ENCODE data around the gene SCYL2.
A peak's percentile ranks its signal among the peaks of the same experiment; 100 is the strongest.

GRCh38 chr12:100239589-100239988 lies 27.4 kb upstream of the SCYL2 start:
- TF ChIP-seq CTCF (IDR thresholded peaks at IDR 0.05) = no peak
- no peak for TF ChIP-seq HMGXB4 (CRISPR knock-in tag; IDR thresholded peaks at IDR 0.05)
- no peak for TF ChIP-seq E2F1 (CRISPR knock-in tag; IDR thresholded peaks at IDR 0.05)
- TF ChIP-seq MLX (CRISPR knock-in tag; IDR thresholded peaks at IDR 0.05) = no peak
- TF ChIP-seq ZNF121 (CRISPR knock-in tag; IDR thresholded peaks at IDR 0.05) = peak; percentile 92
- TF ChIP-seq SOX15 (CRISPR knock-in tag; IDR thresholded peaks at IDR 0.05) = no peak
- TF ChIP-seq ESRRA (CRISPR knock-in tag; IDR thresholded peaks at IDR 0.05; ENCODE audit: borderline replicate concordance) = no peak
- no peak for TF ChIP-seq NR2C2 (CRISPR knock-in tag; IDR thresholded peaks at IDR 0.05)
- no peak for TF ChIP-seq MYBL2 (CRISPR knock-in tag; IDR thresholded peaks at IDR 0.05)

All from WTC11 (cell line).